IPS DF 4.7 (cell line): ENCODE results near the gene TCAF2.
"Not testable (repeated sequence)": the region's sequence is repeated elsewhere in the genome, so short reads cannot be mapped to it uniquely, and the experiment has no call there.

Experiments
- DNase-seq: peaks from one replicate; pipeline ENCODE4 v3.0.0-alpha.2; 2013; ENCODE audit warnings: low spot score; ENCODE audit errors: extremely low read depth

TCAF2 gene

DNA sequence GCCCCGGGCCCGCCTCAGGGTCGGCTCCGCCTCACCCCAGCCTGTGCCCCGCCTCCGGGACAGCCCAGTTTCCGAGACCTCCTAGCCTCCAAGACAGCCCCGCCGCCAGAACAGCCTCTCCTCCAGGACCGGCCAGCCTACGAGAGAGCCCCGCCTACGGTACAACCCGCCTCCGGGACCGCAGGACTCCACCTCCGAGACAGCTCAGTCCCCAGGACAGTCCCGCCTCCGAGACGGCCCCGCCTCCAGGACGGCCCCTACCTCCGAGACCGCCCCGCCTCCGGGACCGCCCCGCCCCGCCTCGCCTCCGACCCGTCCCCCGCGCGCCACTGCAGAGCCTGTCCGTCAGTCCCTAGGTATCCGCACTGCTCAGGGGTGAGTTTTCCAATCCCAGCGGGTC is at the start of gene TCAF2:
TSS of gene TCAF2 (plus strand) at position 329 of the 400 bp plus-strand sequence.
- not testable (repeated sequence) for DNase-seq

DNA sequence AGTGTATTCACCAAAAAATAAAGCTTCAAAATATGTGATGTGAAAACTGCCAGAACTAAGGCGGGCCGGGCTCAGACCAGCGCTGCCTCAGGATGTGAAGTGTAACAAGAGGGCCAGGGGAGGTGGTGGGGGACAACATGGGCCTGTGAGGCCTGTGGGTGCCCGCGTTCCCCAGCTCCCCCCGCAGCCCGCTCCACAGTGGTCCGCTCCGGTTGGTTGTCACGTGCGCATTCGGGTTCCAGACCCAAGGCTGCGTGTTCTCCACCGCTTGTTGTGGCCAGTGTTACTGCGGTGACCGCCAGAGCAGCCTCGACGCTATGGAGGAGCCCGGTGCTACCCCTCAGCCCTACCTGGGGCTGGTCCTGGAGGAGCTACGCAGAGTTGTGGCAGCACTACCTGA is 49.3 kb upstream of the TCAF2 start, which contains the start of gene CTAGE15:
TSS of gene CTAGE15 (plus strand) at position 301 of the 400 bp plus-strand sequence. CDS start at position 318, 17 bp downstream.
- not testable (repeated sequence) for DNase-seq

DNA sequence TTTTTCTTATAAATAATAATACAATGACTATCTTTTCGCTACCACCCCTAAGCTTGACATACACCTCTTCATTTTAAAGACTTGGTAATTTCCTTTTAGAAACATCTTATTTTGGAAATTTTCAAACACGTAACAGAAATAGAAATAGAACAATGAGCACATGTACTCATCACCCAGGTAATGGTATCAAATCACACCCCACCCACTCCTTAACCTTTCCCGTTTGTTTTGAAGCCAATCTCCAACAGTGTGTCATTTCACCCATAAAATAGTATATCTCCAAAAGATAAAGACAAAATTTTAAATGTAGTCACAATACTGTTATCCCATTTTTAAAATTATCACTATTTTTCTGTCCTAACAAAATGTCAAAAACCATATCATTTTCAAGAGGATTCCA is 32.6 kb upstream of the TCAF2 start:
- not testable (repeated sequence) for DNase-seq

DNA sequence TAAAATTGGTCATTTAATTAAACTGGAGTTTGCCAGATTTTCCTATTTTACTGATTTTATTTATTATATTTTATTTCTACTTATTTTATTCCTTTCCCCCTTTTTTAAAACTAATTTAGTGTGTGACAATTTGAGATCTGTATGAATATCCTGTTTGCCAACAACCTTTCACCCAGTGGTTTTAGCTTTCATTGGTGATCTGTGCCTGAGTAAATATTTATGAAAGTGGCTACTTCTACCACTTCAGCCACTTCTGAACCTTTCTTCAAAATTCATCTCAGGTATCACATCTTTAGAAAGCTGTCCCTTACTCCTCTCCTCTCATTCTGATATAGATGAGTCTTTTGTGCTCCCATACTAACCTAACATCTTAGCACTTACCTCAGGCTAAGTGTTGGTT is 30.9 kb upstream of the TCAF2 start:
- not testable (repeated sequence) for DNase-seq

DNA sequence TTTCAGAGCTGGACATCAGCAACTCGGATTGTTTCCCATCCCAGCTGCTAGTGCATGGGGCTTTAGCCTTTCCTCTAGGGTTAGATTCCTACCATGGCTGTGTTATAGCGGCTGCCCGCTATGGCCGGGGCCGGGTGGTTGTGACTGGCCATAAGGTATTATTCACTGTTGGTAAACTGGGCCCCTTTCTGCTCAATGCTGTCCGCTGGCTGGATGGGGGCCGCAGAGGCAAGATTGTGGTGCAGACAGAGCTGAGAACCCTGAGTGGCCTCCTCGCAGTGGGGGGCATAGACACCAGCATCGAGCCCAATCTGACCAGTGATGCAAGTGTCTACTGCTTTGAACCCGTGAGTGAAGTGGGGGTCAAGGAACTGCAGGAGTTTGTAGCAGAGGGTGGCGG is 22.7 kb upstream of the TCAF2 start:
- DNase-seq = not testable (repeated sequence)

DNA sequence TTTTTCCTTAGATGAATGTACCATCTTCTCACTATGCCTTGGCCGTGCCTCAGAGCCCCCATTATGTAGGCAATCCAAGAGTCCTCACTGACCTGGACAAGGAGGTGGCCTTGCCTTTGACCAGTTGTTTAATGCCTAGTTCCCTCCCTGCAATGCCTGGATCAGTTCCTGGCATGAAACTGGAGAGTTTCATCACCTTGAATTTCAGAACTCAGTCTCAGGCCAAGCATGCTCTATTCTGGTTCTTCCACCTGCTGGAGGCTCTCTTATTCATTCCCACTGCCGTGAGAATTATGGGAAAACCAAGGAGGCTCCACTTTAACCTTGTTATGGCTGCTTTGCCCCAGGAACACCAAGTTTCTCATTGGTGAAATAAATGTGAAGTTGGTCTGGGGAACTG is 17.2 kb upstream of the TCAF2 start:
- not testable (repeated sequence) for DNase-seq

DNA sequence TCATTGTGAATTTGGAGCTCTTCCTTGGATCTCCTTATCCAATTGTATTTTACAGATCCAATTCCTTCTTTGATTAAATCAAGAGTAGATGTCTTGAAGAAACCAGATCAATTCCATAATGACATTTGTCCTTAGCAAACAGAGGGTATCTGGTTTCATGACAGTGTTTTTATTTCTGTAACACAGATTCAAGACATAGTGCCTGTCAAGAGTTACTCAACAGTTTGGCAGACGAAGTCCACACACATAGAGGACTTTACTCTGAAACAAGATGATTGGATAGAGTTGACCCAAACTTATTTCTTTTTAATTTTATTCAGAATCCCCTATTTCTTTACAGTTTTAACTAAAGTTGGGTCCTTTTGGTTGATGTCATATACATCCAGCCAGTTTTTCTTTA is 14.7 kb upstream of the TCAF2 start:
- DNase-seq = not testable (repeated sequence)

DNA sequence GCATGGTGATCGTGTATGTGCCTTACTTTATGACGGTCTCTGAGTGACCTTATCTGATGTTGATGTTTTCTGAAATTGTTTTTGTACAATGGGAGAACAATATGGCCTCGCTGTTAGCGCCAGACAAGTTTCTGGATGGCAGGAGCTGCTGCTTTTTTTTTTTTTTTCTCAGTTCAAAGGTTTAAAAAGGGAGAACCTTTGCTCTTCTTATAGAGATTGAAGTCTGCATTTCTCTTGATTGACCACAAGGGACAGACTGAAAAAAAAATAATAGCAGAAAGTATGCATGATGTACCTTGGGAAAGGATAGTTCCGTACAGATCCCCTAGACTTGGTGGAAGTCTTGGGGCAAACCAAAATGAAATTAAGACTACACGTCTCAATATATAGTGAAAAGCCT is 5.2 kb upstream of the TCAF2 start:
- not testable (repeated sequence) for DNase-seq

DNA sequence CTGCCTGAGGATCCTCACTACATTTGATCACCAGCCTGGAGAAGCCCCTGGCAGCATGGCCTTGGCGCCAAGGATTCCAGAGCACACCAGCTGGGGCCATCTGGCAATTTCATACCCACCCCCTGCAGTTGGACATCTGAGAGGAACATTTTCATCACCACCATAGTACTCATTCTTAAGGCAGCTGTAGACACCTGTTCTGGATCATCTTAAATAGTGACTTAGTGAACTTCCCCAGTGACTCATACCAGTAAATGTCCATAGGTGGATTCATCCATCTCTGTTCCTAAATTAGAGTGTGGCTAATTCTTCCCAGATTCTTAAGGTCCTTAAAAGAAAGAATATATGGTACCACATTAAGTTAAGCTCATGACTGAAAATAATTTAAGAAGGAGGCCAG is 3.6 kb upstream of the TCAF2 start:
- not testable (repeated sequence) for DNase-seq

DNA sequence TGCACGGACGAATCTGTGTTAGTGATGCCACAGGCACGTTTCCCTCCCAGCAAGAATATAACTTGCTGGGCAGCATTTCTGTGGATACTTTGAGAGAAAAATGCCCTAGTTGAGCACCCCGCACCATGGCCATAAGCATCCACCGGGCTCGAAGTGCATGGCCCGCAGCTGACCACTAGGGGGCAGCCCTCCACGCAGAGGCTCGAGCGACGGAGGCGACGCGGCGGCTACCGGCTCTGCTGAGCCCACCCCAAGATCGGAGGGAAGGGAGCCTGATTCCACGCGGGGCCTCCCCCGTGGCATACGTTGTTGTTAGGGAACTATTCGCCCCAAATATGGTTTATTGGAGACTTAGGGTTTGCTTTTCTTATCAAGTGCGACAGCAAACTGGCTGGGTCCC is 716 bp upstream of the TCAF2 start:
- not testable (repeated sequence) for DNase-seq

DNA sequence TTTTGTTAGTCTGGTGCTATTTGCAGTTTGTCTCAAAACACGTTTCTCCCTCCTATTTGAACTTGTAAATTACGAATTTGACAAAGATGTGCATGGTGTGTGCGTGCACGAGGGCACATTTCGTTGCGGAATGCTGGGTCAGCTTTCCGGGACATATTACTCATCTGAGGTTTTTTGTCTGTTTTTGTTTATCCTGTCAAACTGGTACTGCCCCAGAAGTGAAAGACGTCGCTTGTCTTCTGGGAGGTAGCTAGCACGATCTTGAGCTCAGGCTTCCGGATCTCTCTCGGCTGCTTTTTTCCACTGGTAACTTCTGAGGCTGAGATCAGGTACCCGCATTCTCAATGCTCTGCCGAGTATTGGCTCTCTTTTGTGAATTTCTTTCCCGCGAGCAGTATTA is 401 bp downstream of the TCAF2 start:
- DNase-seq = not testable (repeated sequence)

DNA sequence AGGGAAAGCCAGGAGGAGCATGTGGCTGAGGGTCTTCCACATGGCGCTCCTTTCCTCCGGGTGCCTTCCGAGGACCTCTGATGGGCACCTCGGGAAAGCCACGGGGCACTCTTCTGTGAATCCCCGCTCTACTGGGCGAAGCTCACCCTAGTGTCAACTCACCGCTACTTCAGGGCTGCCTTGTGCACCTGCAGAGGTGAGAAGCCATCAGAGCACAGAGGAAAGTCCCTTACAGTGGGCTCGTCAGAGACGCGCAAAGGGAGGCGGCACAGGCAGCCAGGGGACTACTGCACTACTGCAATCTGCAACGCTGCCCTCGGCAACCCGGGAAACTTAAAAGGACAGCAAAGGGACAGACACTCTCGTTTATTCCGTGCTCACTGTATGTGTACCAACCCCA is 1.4 kb downstream of the TCAF2 start:
- not testable (repeated sequence) for DNase-seq

DNA sequence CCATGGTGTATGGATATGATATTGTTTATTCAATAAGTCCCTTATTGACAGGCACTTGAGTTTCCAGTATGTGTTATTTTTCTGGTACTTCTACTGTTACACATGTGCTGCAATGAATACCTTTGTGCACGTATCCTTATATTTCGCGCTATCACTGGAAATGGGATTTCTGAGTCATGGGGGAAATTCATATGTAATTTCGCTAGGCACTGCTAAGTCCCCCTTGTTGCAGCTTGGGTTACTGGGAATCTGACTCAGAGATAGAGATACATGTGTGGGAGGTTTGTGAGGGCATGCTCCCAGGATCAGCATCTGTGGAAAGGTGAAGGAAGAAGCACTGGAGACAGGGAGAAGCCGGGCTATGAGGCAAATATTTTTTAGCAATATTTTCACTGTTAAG is 9.9 kb downstream of the TCAF2 start:
- not testable (repeated sequence) for DNase-seq

DNA sequence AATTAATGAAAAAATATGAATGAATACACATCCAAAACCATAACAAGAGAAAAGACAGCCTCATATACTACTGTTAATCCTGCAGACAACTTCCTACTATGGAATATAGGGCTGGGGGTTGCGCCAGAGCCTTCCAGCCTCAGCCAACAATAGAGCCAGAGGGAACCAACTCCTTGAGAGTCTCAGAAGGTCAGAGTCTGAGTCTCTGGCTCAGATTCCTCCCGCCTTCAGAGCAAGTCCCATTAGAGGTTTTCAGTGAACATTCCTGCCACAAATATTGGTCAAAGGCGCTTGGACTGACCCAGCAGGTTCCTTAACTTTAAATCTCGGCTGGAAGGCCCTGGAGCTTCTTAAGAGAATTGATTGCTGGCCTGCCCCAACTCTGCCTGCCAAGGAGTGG is 11.7 kb downstream of the TCAF2 start:
- DNase-seq = not testable (repeated sequence)

DNA sequence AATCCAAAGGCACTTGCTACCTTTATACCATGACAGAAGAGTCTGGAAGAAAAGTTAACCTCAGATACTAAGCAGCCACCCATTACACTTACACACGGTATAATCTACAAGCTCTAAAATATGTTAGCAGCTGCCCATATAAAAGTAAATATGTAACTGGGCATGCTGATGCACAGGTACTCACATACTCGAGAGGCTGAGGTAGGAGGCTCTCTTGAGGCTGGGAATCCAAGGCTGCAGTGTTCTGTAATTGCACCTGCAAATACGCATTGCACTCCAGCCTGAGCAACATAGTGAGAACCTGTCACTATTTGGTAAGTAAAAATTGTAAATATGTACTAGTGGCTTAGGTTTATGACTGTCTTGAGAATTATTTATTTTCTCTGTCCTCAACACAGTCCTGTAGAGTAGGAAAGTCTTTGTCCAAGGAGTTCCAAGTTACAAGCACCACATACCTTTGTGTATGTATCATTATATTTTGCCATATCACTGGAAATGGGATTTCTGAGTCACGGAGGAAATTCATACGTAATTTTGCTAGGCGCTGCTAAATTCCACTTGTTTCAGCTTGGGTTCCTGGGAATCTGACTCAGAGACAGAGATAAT is 12.3 kb downstream of the TCAF2 start:
- not testable (repeated sequence) for DNase-seq

DNA sequence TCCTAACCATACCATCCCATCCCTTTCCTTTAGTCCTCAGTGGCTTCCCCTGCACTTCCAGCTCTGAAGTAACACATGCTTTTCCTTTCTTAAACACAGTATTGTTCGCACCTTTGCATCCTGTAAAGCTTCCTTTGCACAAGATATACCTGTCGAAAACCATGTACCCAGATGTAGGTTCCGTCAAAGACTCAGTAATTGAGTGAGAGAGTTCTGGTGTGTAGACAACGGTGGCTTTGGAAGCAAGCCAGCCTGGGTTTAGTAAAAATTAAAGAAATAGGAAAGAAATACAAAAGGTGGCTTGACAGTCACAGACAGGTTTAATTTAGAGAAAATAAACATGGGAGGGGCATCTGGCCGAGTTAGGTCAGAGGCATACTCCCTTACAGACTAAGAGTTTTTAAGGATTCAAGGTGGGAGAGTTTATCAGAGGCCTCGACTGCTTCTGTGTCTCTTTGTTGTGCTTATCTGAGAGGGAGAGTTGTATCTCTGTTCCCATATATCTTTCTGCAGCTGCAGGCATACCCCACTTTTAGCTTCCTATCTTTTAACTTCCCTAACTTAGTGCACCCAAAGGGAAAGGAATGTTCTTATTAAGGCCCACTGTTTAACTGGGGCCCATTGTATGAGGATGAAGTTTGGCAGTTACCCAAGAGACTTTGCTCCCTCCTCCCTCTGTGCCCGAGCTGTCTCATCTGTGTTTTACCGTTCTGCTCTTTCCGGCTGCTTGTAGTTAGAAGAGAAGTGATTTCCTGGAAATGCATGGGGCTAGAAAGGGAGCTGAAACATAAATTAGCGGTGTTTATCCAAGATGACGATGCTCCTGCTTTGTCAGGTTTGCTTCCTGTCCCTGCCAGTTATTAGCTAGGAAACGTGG is 14.8 kb downstream of the TCAF2 start:
- DNase-seq = not testable (repeated sequence)

DNA sequence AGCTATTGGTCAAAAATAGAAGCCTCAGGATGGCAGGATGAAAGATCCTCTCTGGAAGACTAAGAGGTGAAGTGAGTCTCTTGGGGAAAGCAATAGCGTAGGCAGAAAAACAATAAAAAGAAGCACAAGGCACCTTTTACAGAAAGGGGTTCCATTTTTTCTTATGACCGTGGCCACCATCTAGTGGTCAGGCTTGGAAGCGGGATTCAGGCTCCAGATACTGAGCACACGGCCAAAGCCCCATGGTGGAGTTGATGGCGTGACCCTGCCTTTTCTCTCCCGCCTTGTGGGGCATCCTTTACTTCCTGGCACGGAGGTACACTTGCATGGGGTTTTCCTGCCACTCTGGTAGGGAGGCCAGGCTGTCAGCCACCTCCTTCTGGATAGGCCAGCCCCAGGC is 18.6 kb downstream of the TCAF2 start:
- DNase-seq = not testable (repeated sequence)

DNA sequence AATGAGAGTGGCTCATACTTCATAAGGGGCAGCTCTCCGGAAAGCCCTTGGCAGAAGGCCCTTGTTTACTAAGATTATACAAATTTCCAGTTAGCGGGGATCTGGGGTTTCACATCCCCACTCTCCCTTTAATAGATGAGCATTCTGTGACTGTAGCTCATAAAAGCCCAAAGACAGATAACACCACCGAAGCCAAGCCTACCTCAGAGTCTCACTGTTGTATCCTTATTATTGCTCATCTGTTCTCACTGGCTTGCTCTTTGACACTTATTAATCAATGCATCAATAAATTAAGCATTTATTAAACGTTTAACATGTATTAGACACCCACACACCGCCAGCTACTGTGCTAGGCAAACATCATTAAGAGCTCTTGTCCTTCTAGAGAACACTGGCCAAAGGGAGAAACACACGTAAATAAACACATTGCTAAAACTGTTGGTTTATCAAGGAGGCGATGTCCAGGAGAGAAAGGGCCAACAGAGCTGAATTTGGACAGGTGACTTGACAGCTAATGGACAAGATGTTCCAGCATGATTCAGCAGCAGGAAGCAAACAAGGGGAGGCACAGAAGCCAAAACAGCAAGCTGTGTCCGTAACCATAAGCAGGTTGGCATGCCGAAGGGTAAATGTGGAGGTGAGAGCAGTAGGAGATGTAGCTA is 19.9 kb downstream of the TCAF2 start:
- DNase-seq = not testable (repeated sequence)

DNA sequence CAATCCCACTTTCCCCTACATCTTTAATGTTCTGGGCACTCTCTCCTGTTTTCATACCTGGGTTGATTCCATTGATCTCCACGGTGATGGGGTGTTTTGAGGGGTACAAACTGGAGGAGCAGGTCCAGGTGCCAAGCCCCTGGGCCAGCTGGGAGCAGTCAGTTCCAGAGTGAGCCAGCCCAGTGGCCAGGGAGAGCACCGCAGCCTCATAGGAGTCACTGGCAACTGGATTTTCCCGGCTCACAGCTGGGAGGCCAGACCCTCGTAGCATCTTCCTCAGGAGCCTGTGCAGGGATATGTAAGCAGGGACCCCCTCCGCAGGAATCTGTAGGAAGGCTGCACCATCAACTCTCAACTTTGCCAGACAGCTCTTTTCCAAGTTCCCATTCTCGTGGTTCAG is 25.8 kb downstream of the TCAF2 start:
- DNase-seq = not testable (repeated sequence)

DNA sequence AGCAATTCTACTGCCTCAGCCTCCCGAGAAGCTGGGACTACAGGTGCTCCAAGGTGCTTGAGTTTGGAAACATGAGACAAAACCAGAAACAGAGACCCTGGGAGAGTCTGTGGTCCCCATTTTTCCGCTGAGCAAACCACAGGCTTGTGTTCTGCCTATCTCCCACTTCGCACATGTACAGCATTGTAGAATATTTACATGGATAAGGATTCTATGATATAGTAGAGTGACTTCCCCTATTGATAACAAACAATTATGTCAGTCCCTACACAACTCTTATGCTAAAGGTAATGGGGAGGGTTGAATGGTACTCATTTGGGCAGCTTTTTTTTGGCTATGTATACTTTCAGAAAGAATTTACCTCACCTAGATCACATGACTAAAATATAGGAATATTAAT is 29.1 kb downstream of the TCAF2 start:
- DNase-seq = not testable (repeated sequence)

DNA sequence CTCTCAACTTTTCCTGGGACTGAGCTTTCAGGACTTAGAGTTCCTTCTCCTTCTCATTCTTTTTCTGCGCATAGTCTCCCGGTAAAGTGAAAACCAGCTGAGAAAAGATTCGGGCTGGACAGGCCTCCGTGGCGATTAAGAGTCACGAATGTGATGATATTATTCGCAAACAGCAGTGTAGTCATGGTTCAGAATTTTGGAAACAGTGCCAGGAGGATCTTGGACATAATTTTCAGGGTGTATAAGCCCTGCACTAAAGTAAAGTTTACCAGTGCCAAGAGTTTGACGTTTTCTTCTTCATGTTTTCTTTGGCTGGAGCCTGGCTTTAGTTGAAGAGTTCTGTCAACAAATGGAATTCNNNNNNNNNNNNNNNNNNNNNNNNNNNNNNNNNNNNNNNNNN is 29.7 kb downstream of the TCAF2 start:
- DNase-seq = not testable (repeated sequence)
